Hepatocyte (in vitro differentiated cells): ENCODE data around the gene DIS3L2. TPM values are rescaled to one million over a fixed set of nuclear protein-coding genes. Genes with fewer than 3 reads are reported as not detected.
"Not testable (repeated sequence)": the region's sequence is repeated elsewhere in the genome, so short reads cannot be mapped to it uniquely, and the experiment has no call there.

Source experiments
- DNase-seq: peaks from one replicate; pipeline ENCODE4 v3.0.0-alpha.2; 2016; ENCODE audit warnings: low spot score
- H2AFZ ChIP-seq: fragments of 200-600 bp; sonication (generic); 2 replicates; pipeline ENCODE4 v1.6.0; 2016; ENCODE audit warnings: antibody characterized with exemption, mild to moderate bottlenecking
- H3K27ac ChIP-seq: fragments of 200-600 bp; sonication (generic); 2 replicates; pipeline ENCODE4 v1.5.1; 2016; ENCODE audit warnings: mild to moderate bottlenecking
- H3K27me3 ChIP-seq: fragments of 200-600 bp; sonication (generic); 2 replicates; pipeline ENCODE4 v1.6.1; 2016
- H3K36me3 ChIP-seq: fragments of 200-600 bp; sonication (generic); replicated peaks from 2 replicates; pipeline ENCODE4 v1.5.1; 2016; ENCODE audit warnings: low read depth; ENCODE audit not compliant: insufficient read depth
- H3K4me1 ChIP-seq: fragments of 200-600 bp; sonication (generic); 2 replicates; pipeline ENCODE4 v1.5.1; 2016; ENCODE audit warnings: mild to moderate bottlenecking, moderate library complexity; ENCODE audit not compliant: insufficient read depth
- H3K4me2 ChIP-seq: fragments of 200-600 bp; sonication (generic); 2 replicates; pipeline ENCODE4 v1.6.0; 2016
- H3K4me3 ChIP-seq: fragments of 200-600 bp; sonication (generic); 2 replicates; pipeline ENCODE4 v1.5.1; 2016; ENCODE audit warnings: mild to moderate bottlenecking
- H3K79me2 ChIP-seq: fragments of 200-600 bp; sonication (generic); 2 replicates; pipeline ENCODE4 v1.6.0; 2017; ENCODE audit warnings: mild to moderate bottlenecking
- H3K9me2 ChIP-seq: fragments of 200-600 bp; sonication (generic); replicated peaks from 2 replicates; pipeline ENCODE4 v1.6.0; 2017; ENCODE audit warnings: mild to moderate bottlenecking; ENCODE audit not compliant: insufficient read depth
- H3K9me3 ChIP-seq: fragments of 200-600 bp; sonication (generic); 2 replicates; pipeline ENCODE4 v1.5.1; 2016; ENCODE audit warnings: low read depth, mild to moderate bottlenecking
- H4K20me1 ChIP-seq: fragments of 200-600 bp; sonication (generic); 2 replicates; pipeline ENCODE4 v1.6.0; 2016; ENCODE audit warnings: mild to moderate bottlenecking; ENCODE audit not compliant: insufficient read depth, poor library complexity, severe bottlenecking
- CTCF ChIP-seq: fragments of 200-600 bp; sonication (generic); IDR thresholded peaks from 2 replicates; pipeline ENCODE4 v1.5.1; 2016; ENCODE audit warnings: antibody characterized with exemption, mild to moderate bottlenecking; ENCODE audit not compliant: poor library complexity
- EZH2 ChIP-seq: fragments of 200-600 bp; sonication (generic); IDR thresholded peaks from 2 replicates; pipeline ENCODE4 v1.6.1; 2016; ENCODE audit warnings: antibody characterized with exemption, mild to moderate bottlenecking, borderline replicate concordance
- EZH2phosphoT487 ChIP-seq: fragments of 200-600 bp; sonication (generic); IDR thresholded peaks from one replicate; pipeline ENCODE4 v1.6.1; 2018; ENCODE audit warnings: antibody characterized with exemption, mild to moderate bottlenecking, low read depth, moderate library complexity; ENCODE audit not compliant: unreplicated experiment, severe bottlenecking
- whole genome bisulfite sequencing: methylation state at CpG from one replicate; pipeline ENCODE4 v1.1.6; 2016; ENCODE audit warnings: low lambda C conversion rate; ENCODE audit errors: missing lambda C conversion rate; 5-methylcytosine and 5-hydroxymethylcytosine counted together
- polyA plus RNA-seq: library from polyadenylated mRNA; unstranded; fragments of >200 nt; fragmentation: Nextera tagmentation; extraction: Ambion mirVana; gene quantifications from 2 replicates; pipeline ENCODE4 v1.2.1, GENCODE V29; 2016
- total RNA-seq: library from RNA; depleted of rRNA; stranded (reverse); fragments of >200 nt; gene quantifications from 2 replicates; pipeline ENCODE4 v1.2.3, GENCODE V29; 2014

The DIS3L2 gene
- total and polyA plus RNA-seq, 2 experiments from 2014 or later = 19.5 to 20.0 TPM

GRCh38 chr2:232329716-232330067 is 368.2 kb downstream of the DIS3L2 start:
- no peak overlapping the region for H3K4me3 ChIP-seq
- H3K4me2 ChIP-seq = no peak overlapping the region
- no peaks in the 10 kb centered on the region for H3K9me3 ChIP-seq
- no peaks in the 10 kb centered on the region for H4K20me1 ChIP-seq
- no peaks in the 10 kb centered on the region for H3K36me3 ChIP-seq
- 89% methylated on average over 10 of the region's 15 CpGs for WGBS
- no peaks in the 10 kb centered on the region for H3K4me1 ChIP-seq
- no peak for TF ChIP-seq EZH2phosphoT487
- no peak for TF ChIP-seq EZH2
- TF ChIP-seq CTCF = no peak
- no peak for DNase-seq
- H3K9me2 ChIP-seq = no peaks in the 10 kb centered on the region
- H2AFZ ChIP-seq = no peak overlapping the region
- H3K79me2 ChIP-seq = no peaks in the 10 kb centered on the region
- no peaks in the 10 kb centered on the region for H3K27me3 ChIP-seq
- H3K27ac ChIP-seq = no peak overlapping the region

DNA sequence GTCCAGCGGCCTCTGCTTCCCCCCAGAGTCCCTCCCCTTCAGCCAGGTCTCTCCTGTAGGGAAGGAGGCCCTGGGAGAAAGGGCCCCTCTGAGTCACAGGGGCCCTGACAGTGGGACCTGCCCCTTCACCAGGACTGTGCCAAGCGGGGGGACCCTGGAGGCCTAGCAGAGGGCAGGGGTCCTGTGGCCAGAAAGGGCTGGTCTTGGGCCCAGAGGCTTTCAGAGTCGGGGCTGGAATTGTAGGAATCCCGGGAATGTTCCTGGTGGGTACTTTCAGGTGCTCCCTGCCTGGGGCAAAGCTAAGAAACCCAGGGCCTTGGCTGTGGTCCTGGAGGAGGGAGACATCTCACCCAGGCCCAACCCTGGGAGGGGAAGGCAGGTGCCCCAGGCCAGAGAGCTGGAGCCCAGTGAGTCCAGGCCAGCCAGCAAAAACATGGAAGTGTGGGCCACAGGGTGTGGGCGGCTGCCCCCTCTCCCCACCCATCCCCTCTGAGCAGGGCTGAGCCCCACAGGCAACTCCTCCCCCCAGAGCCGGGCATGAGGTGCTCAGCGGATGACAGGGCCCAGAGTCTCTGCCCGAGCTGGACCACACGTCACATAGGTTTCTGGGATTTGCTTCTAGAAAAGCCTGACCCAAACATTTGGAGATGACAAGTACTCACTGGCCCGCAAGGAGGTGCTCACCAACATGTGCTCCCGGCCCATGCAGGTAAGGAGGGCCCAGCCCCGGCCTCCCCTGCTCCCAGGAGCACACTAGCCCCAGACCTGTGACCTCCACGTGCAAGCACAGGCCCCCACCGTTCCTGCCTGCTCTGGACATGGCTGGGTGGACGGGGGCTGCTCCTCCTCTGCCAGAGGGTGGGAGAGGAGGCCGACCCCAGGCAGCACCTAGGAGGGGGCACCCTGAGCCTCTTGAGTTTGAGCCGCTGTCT is 368.8 kb downstream of the DIS3L2 start:
- Histone ChIP-seq H3K27ac (no peak overlapping the region), H3K9me2 (no peaks in the 10 kb centered on the region), H3K9me3 (no peaks in the 10 kb centered on the region), H3K4me1 (no peaks in the 10 kb centered on the region), H3K36me3 (no peaks in the 10 kb centered on the region), H2AFZ (no peak overlapping the region), H3K4me3 (no peak overlapping the region), H3K79me2 (no peaks in the 10 kb centered on the region), H3K27me3 (no peaks in the 10 kb centered on the region), H4K20me1 (no peaks in the 10 kb centered on the region), H3K4me2 (no peak overlapping the region)
- TF ChIP-seq CTCF (no peak), EZH2 (no peak), EZH2phosphoT487 (no peak)
- 87% methylated on average over 13 of the region's 17 CpGs for whole genome bisulfite sequencing
- DNase-seq = no peak

DNA sequence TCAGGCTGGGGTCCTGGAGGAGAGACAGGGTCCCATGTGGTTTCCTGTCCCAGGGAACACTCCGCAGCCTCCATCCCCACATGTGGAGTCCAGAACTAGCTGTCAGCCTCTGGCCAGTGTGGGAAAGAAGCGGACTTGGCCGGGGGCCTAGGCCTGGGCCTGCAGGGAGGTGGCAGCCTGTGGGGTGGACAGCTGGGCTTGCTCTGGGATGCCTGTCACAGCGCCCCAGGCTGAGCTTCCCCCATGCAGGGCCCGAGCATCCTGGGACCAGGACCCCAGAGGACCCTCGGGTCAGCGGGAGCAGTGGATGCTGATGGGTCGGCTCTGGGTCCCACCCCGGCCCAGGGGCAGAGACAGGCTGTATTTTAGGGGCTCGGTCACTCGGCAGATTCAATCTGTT is 369.5 kb downstream of the DIS3L2 start:
- not testable (repeated sequence) for H4K20me1 ChIP-seq, H3K27ac ChIP-seq, H3K27me3 ChIP-seq, H2AFZ ChIP-seq, DNase-seq, H3K4me2 ChIP-seq, H3K9me2 ChIP-seq, H3K4me1 ChIP-seq, H3K4me3 ChIP-seq, H3K9me3 ChIP-seq, H3K79me2 ChIP-seq, H3K36me3 ChIP-seq
- WGBS = 87% methylated on average over 11 of the region's 11 CpGs

DNA sequence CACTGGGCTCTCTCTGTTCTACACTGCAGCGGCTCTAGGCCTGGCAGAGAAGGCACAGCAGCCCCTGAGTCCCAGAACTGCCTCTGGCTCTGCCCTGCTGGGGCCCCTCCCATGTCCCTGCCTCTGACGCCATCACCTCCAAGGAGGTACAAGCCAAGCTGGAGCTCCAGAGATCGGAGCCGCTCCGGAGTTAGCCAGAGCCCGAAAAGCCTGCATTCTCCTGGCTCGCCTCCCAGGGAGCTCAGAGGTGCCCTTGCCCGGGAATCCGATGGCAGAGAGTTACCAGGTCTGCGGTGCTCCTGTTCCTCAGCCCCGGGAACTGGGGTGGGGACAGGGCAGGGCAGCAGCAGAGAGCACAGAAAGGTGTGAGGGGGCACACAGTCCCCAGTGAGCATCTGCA is 370.1 kb downstream of the DIS3L2 start:
- not testable (repeated sequence) for H3K4me2 ChIP-seq, H3K79me2 ChIP-seq, H3K4me3 ChIP-seq, DNase-seq, H3K27ac ChIP-seq, H4K20me1 ChIP-seq, H2AFZ ChIP-seq, H3K27me3 ChIP-seq, H3K4me1 ChIP-seq, H3K9me2 ChIP-seq, H3K9me3 ChIP-seq, H3K36me3 ChIP-seq
- WGBS = 81% methylated on average over 11 of the region's 11 CpGs

DNA sequence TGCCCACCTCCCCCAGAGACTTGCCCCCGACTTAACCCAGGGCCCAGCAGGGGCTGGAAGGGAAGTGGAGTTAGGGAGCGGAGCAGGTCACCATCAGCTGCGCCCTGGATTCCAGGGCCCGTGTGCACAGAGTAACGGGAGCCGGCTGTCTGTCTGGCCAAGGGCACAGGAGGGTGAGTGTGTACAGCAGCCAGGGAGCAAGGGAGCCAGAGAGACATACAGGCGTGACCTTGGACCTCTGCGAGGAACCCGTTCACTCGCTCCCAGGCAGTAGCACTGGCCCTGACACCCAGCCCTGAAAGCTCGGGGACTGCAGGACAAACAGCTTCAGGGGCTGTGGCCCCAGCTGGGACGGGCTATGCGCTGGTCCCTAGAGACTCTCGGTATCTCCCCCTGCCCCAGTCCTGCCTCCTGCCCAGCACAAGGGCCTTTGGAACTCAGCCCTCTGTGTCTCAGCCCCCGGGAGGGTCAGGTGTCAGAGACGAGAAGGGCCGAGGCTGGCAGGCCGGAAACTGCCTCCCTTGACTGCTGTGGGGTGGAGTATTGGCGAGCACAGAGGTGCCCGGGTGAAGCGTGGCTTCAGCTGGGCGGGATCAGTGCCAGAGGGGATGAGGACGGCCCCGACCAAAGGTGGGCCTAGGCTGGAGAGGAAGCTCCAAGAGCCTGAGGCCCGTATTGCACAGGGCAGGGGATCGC is 370.9 kb downstream of the DIS3L2 start:
- H3K27ac ChIP-seq, H3K36me3 ChIP-seq, H2AFZ ChIP-seq, H3K4me2 ChIP-seq, H3K4me1 ChIP-seq, DNase-seq, H3K4me3 ChIP-seq, H3K79me2 ChIP-seq, H3K9me3 ChIP-seq, H3K9me2 ChIP-seq, H3K27me3 ChIP-seq, H4K20me1 ChIP-seq: not testable (repeated sequence)
- WGBS = 83% methylated on average over 22 of the region's 26 CpGs
